Erythroblast (primary cell): Measurements from ENCODE around the gene TLX3.

ENCODE experiments used
- DNase-seq, 2 experiments: peaks; one replicate each; lab custom pipeline; 2025; lab: John Stamatoyannopoulos, UW
- GATA1 ChIP-seq: IDR thresholded peaks from 2 replicates; pipeline ENCODE4 v1.6.1; 2011; ENCODE audit warnings: low read depth, mild to moderate bottlenecking, control low read depth, low read length, moderate library complexity
- POLR2A ChIP-seq: IDR thresholded peaks from 2 replicates; pipeline ENCODE4 v1.6.1; 2011; ENCODE audit warnings: mild to moderate bottlenecking, low read length

TLX3 gene

DNA sequence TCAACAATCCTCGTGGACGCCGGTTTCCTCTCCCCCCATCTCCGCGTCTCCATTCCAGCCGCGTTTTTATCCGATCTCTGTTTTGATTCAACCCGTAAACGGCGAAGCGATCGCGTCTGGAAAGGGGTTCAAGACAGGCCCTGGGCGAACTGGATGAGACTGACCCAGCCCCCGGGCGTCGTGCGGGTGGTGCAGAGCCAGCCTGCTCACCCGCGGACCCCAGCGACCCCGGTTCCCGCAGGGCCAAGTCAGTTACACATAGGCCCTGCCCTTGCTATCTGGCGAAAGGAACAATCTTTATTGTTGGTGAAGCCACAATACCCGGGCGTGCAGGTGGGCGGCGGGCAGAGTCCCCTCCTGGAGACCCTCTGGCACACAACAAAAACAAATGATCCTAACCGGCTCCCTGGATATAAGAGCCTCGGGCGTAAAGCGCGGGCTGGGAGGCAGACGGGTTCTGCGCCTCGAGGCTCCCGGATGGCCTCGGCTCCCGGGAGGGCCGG is 1.8 kb downstream of the TLX3 start:
- TF ChIP-seq POLR2A (no peak), GATA1 (no peak)
- no peak for DNase-seq

DNA sequence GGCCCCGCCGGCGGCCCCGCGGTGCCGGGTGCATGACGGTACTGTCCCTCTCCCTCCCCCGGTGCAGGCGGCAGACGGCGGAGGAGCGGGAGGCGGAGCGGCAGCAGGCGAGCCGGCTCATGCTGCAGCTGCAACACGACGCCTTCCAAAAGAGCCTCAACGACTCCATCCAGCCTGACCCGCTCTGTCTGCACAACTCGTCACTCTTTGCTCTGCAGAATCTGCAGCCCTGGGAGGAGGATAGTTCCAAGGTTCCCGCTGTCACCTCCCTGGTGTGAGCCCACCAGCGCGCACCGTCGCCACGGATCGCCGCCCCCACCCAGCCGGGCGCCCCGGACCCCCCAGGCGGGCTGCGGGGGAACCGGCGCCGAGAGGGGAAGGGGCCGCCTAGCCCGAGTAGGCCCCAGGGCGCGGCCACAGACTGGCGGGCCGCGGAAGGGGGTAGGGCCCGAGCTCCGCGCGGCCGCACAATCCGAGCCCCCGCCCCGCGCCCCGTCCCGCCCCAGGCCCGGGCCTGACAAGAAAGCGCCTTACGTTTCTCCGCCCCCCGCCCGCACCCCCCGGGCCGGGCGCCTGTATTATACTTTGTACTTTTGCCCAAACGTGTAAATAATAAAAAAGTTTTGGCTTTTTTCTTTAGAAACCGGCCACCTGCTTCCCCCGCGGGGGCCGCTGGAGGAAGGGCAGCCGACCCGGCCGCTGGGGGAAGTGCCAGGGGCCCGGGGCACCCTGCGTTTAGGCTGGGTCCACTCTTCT is 2.5 kb downstream of the TLX3 start:
- peak; percentile 17 to 35 for DNase-seq
- no peak for TF ChIP-seq GATA1
- TF ChIP-seq POLR2A, result no peak

DNA sequence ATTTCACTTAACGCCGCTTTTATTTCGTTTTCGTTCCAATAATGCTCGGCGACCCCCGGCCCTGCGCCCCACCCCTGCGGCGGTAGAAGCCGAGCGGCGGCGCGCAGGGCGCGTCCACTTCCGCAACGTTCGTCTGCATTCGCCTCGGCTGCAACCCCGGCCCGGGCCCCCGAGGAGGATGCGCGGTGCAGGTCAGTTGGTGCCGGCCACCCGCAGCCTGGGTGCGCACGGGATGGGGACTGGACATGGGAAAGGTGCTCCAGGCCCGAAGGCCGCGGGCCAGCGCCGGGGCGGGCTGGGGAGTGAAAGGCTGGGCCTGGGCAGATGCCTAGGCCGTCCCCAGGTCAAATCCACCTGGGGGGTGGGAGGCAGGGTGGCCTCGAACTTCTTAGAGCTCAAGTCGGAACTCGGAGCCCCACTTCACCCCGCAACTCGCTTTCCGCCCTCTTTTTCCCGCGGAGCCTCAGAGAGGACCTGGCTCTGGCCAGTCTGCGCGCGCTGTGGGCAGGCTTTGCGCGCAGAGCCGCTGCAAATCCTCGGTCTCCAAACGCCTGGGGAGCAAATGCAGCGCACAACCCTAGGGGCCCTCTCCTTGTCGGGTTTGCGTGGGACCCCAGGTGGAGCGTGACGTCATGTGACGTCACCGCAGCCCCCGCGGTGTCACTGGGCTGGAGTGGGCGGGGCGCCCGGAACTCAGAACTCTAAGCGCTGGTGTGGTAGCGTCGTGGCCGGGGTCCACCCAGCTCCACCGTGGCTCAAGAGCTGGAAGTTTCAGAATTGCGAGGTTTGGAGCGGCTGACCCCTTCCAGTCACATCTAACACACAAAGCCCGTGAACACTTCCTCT is 3.3 kb downstream of the TLX3 start:
- DNase-seq, result peak; percentile 16 to 29
- TF ChIP-seq GATA1 (no peak), POLR2A (no peak)

DNA sequence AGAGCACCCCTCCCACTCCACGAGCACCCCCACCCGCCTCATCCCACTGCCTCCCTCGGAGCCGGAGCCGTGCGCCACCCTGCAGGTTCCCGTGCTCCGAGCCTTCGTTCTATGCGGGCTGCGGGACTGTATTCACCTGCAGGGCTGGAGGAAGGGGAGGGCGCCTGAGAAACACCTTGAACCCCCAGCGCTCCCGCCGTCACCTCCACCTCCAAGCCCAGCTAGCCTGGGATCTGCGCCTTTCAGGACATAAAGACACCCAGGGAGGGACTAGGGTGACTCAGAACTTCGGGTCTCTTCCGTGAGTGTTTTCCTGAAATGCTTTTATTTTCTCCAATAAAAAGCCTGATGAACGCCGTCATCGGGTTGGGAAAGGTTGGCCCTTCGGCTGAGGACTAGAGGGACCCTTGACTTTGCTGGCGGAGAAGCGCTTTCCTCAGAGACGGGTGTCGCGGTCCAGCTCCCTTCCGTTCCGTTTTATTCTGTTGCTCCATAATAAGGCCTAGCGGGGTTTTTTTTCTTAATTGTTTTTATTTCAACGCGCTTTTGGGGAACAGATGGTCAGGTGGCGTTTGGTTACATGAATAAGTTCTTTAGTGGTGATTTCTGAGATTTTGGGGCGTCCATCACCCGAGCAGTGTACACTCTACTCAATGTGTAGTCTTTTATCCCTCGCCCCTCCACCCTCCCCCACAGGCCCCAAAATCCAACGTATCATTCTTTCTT is 4.6 kb downstream of the TLX3 start:
- no peak for DNase-seq
- TF ChIP-seq GATA1, result no peak
- no peak for TF ChIP-seq POLR2A

DNA sequence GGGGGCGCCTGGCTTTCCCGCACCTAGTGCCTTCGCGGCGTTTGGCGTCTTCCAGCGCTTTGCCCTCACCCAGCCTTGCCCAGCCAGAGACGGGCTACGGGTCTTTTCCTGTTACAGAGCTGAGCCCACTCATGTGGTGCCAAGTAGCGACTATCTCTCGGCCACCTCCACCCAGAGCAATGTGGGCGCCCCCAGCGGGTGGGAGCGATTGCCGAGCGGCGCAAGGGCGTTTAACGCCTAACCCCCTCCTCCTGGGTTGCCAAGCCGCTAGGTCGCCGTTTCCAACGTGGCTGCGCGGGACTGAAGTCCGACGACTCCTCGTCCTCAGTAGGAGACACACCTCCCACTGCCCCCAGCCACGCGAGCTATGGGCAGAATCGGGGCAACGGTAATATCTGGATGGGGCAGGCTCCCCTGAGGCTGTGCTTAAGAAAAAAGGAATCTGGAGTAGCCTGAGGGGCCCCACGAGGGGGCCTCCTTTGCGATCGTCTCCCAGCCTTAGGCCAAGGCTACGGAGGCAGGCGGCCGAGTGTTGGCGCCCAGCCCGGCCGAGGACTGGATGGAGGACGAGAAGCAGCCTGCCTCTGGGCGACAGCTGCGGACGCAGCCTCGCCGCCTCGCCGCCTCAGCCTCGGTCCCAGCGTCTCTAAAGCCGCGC is 5.8 kb downstream of the TLX3 start:
- TF ChIP-seq GATA1 (no peak), POLR2A (no peak)
- no peak for DNase-seq

DNA sequence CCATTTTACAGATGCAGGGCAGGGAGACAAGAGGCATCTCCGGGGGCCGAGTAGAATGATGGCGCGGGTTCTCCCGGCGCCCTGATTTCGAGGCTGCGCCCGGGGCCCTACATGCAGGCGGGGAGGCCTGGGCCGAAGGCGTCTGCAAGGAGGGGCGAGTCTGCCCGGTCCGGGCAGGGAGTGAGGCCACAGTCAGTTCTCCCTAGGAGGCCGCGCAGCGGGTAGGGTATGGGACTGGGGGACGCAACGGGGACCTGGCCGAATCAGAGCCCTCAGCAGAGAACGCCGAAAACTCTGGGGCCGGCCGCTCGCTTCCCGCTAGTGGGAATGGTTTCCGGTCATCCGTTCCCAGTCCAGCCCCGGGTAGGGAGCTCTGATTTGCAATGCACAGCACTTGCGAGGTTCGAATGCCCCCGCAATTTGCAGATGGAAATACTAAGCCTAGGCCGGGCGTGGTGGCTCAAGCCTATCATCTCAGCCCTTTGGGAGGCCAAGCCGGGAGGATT is 6.4 kb downstream of the TLX3 start:
- no peak for DNase-seq
- TF ChIP-seq POLR2A (no peak), GATA1 (no peak)

DNA sequence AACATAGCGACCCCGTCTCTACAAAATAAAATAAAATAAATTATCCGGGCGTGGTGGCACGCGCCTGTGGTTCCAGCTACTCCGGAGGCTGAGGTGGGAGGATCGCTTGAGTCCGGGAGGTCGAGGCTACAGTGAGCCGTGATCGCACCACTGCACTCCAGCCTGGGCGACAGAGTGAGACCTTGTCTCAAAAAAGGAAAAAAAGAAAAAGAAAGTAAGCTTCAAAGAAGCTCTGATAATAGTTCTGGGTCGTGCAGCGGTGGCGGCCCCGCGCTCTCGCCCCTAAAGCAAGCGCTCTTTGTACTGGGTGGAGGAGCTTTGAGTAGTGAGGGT is 6.8 kb downstream of the TLX3 start:
- no peak for DNase-seq
- TF ChIP-seq POLR2A (no peak), GATA1 (no peak)

DNA sequence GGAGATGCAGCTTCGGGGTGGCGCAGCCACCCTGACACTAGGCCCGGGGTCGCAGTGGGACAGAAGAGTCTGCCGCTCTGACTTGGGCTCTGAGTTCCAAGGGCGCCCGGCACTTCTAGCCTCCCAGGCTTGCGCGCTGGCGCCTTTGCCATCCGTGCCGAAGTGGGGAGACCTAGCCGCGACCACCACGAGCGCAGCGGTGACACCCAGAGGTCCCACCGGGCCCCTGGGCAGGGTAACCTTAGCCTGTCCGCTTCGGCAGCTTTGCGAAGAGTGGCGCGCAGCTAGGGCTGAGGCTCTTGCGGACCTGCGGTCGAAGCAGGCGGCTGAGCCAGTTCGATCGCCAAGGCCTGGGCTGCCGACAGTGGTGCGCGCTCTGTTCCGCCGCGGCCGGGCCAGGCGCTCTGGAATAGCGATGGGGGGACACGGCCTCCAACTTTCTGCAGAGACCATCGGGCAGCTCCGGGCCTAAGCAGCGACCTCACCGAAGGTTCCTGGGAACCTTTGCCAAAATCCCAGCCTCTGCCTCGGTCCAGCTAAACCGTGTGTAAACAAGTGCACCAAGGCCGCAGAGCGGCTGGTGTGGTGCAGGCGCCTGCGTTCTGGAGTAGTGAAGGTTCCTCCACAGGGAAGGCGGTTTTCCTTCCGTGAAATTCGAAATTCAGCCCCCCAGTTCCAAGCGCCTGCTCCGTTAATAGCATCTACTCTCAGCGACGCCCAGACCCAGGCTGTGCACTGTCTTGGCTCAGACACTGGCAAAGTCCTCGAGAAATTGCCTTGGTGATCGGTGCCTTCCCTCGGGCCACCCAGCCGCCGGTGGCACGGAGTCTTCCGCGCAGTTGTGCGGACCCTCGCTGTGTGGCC is 7.4 kb downstream of the TLX3 start:
- TF ChIP-seq GATA1 (no peak), POLR2A (no peak)

DNA sequence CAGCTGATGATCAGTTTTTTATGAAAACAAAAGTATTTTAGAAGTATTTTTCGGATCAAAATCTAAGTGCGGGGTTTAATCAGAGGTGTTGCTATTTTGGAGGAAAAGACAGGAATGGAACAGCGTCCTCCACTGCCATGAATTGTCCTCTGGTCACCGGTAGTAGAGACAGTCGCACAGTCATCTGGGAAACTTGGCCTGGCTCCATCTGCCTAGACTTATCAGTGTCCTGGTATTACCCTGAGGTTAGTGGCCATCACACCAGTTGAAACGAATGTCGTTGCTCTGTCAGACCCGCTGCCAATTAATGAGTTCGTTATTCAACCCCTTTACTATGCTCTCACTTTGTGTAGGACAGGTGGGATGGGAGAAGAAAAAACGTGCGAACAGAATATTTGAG is 8.2 kb downstream of the TLX3 start:
- DNase-seq, result peak; percentile 65 to 73
- TF ChIP-seq POLR2A (no peak), GATA1 (no peak)

More for the DNA sequence above, 7.4 kb downstream of the TLX3 start:
- peak; percentile 11 to 17 for DNase-seq

DNA sequence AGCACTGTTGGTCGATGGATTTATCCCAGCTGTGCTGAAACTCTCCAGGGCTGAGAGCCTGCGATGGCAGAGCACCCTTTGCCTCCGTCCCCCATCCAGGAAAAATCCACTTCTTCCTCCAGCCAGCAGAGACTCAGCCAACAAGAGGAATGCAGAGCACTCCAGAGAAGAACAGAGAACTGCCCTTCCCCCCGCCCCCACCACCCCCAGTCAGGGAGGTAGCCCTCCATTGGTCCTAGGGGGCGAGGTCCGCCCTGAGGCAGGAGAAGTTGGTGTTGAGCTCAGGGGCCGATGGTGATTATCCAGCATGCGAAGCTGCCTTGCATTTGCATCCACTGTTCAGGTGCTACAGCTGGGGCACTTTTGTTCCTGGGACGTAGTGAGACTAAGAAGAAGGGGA is 9.0 kb downstream of the TLX3 start:
- no peak for DNase-seq
- TF ChIP-seq GATA1 (no peak), POLR2A (no peak)

DNA sequence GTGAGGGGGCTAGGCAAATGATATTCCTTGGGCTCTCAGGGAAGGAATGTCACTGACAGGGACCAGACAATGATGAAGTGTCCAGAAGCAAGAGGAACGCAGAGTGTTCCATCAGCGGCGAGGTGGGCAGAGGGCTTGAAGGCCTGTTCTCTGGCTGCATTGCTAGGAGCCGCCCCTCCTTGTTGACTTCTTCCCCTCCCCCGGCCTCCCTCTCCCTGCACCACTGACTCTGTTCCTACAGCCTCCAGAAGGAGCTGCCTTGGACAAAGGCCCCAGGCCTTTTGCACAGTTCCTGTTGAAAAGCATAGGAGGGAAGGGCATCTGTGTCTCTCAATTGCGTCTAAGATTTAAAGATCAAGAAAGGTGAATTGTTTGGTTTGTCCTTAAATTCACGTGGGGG is 12.4 kb downstream of the TLX3 start:
- TF ChIP-seq POLR2A (no peak), GATA1 (no peak)
- no peak for DNase-seq

DNA sequence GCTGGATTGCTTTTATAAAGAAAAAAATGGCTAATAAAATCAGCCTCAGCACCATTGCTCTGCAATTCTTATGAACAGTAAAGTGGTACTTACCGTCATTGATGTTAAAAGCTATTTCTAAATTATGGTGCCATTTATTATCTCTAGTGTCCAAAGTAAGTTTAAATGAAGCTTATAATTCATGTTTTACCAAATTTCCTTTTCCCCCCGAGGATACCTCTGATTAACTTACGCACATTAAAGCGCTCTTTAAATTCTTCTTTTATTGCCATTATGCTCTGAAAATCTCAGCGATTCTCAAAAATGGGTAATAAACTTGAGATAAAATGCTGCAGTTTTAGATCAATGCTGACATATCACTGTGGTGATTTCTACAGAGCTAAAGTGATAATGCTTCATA is 13.5 kb downstream of the TLX3 start:
- TF ChIP-seq POLR2A, result no peak
- TF ChIP-seq GATA1, result no peak

More for the DNA sequence above, 13.5 kb downstream of the TLX3 start:
- DNase-seq, result no peak
